Mesendoderm (in vitro differentiated cells): ENCODE results near the gene GHITM.
A peak's percentile ranks its signal among the peaks of the same experiment; 100 is the strongest.
"Not testable (repeated sequence)": the region's sequence is repeated elsewhere in the genome, so short reads cannot be mapped to it uniquely, and the experiment has no call there.

Experiments used
- DNase-seq: peaks from one replicate; pipeline ENCODE4 v3.0.0; 2013
- H2AK5ac ChIP-seq: 2 replicates; pipeline ENCODE4 v1.6.1; 2013; ENCODE audit warnings: low read length, inconsistent platforms
- H2BK120ac ChIP-seq: 2 replicates; pipeline ENCODE4 v1.6.1; 2013; ENCODE audit warnings: low read depth, mild to moderate bottlenecking, low read length, moderate library complexity, mixed read lengths
- H2BK15ac ChIP-seq: replicated peaks from 2 replicates; pipeline ENCODE4 v1.6.1; 2013; ENCODE audit warnings: low read depth, mild to moderate bottlenecking, moderate library complexity
- H2BK5ac ChIP-seq: 2 replicates; pipeline ENCODE4 v1.6.1; 2013; ENCODE audit warnings: low read length, inconsistent platforms
- H3K18ac ChIP-seq: 2 replicates; pipeline ENCODE4 v1.6.1; 2013; ENCODE audit warnings: mild to moderate bottlenecking, low read length, mixed read lengths
- H3K23ac ChIP-seq: one replicate; pipeline ENCODE4 v1.6.1; 2013; ENCODE audit warnings: low read length
- H3K27ac ChIP-seq: 2 replicates; pipeline ENCODE4 v1.5.1; 2013; ENCODE audit warnings: low read depth, mild to moderate bottlenecking, inconsistent platforms, low read length, moderate library complexity
- H3K27me3 ChIP-seq: 2 replicates; pipeline ENCODE4 v1.6.1; 2013; ENCODE audit warnings: low read length, control low read depth, mild to moderate bottlenecking, inconsistent platforms; ENCODE audit not compliant: insufficient read depth, poor library complexity
- H3K36me3 ChIP-seq: 2 replicates; pipeline ENCODE4 v1.6.1; 2013; ENCODE audit warnings: low read length, inconsistent platforms; ENCODE audit not compliant: control insufficient read depth, insufficient read depth
- H3K4ac ChIP-seq: one replicate; pipeline ENCODE4 v1.6.1; 2013; ENCODE audit warnings: low read depth, mild to moderate bottlenecking, low read length, moderate library complexity
- H3K4me1 ChIP-seq: 2 replicates; pipeline ENCODE4 v1.6.1; 2013; ENCODE audit warnings: low read depth, low read length, inconsistent platforms; ENCODE audit not compliant: control insufficient read depth
- H3K4me2 ChIP-seq: 2 replicates; pipeline ENCODE4 v1.6.1; 2013; ENCODE audit warnings: low read length
- H3K4me3 ChIP-seq: 2 replicates; pipeline ENCODE4 v1.5.1; 2013; ENCODE audit warnings: mild to moderate bottlenecking, low read length
- H3K56ac ChIP-seq: one replicate; pipeline ENCODE4 v1.6.1; 2013; ENCODE audit warnings: low read length
- H3K79me1 ChIP-seq: 2 replicates; pipeline ENCODE4 v1.6.1; 2013; ENCODE audit warnings: low read length, inconsistent platforms
- H3K79me2 ChIP-seq: 2 replicates; pipeline ENCODE4 v1.6.1; 2013; ENCODE audit warnings: mild to moderate bottlenecking, low read length; ENCODE audit not compliant: control insufficient read depth, insufficient read depth
- H3K9ac ChIP-seq: 2 replicates; pipeline ENCODE4 v1.6.1; 2013; ENCODE audit warnings: low read length, inconsistent platforms
- H4K5ac ChIP-seq: one replicate; pipeline ENCODE4 v1.6.1; 2013; ENCODE audit warnings: low read length
- H4K8ac ChIP-seq: one replicate; pipeline ENCODE4 v1.6.1; 2013; ENCODE audit warnings: low read depth, mild to moderate bottlenecking, control low read depth, low read length, moderate library complexity
- WGBS: extraction: QIAGEN DNeasy Blood & Tissue Kit; methylation state at CpG from one replicate; pipeline ENCODE4 v1.1.7; 2013; ENCODE audit warnings: low lambda C conversion rate, missing lambda C conversion rate; ENCODE audit not compliant: insufficient coverage; ENCODE audit errors: extremely low coverage; 5-methylcytosine and 5-hydroxymethylcytosine counted together

The GHITM gene

DNA sequence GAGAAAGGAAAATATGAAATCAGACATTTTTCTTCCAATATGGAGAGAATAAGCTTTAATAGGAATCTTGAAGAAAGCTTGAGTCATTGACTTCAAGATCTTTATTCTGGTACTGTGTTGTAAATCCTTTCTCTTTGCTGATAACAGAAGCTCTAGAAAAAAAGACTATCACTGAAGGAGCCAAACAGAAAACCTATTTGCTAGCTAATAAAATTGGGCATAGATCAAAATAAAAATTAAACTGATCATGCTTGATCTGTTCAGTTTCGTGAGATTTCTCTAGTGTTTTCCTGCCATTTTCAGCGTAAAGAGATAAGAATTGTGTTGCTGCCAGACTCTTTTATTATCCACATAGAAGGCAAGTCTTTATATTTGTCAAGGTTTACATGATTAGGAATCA lies 1.5 kb upstream of the GHITM start:
- H2BK120ac ChIP-seq: no peak overlapping the region
- no peak overlapping the region for H2BK5ac ChIP-seq
- H3K79me1 ChIP-seq: peaks cover 12% of the 10 kb centered on the region
- no peaks in the 10 kb centered on the region for H3K27me3 ChIP-seq
- no peak for DNase-seq
- H2BK15ac ChIP-seq: no peak overlapping the region
- no peak overlapping the region for H4K5ac ChIP-seq
- H2AK5ac ChIP-seq: no peak overlapping the region
- peaks cover 17% of the 10 kb centered on the region for H3K79me2 ChIP-seq
- no peak overlapping the region for H3K4ac ChIP-seq
- no peak overlapping the region for H3K56ac ChIP-seq
- H3K27ac ChIP-seq: no peak overlapping the region
- peaks cover 2% of the 10 kb centered on the region for H3K4me1 ChIP-seq
- H3K4me2 ChIP-seq: no peak overlapping the region
- no peak overlapping the region for H3K23ac ChIP-seq
- H3K18ac ChIP-seq: no peak overlapping the region
- H4K8ac ChIP-seq: no peak overlapping the region
- no peaks in the 10 kb centered on the region for H3K36me3 ChIP-seq
- H3K9ac ChIP-seq: no peak overlapping the region
- no peak overlapping the region for H3K4me3 ChIP-seq
- WGBS: no CpG with 5 or more reads among the region's 2 CpGs

DNA sequence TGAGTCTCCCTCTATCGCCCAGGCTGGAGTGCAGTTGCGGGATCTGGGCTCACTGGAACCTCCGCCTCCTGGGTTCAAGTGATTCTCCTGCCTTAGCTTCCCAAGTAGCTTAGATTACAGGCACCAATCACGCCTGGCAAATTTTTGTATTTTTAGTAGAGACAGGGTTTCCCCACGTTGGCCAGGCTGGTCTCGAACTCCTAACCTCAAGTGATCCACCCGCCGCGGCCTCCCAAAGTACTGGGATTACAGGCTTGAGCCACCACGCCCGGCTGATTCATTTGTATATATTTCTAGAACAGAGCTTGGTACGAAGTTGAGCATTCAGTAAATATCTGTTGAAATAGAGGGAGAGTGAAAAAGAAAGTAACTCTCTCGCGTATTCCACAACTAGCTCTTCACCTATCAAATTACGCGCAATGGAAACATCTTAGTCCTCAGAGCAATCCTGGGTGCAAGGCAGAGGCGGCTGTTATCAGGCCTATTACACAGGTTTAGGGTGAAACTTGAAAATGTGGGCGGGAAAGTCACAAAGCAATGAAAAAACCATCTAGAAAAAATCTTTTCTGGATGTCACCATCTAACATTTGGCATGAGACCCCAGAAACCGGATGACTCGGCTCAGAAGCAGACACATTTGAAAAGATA lies 707 bp upstream of the GHITM start:
- no peak overlapping the region for H4K5ac ChIP-seq
- H2BK120ac ChIP-seq: no peak overlapping the region
- H3K79me1 ChIP-seq: peaks cover 12% of the 10 kb centered on the region
- peak overlapping the region; percentile 59 for H3K56ac ChIP-seq
- no peaks in the 10 kb centered on the region for H3K36me3 ChIP-seq
- WGBS: no CpG with 5 or more reads among the region's 20 CpGs
- H2AK5ac ChIP-seq: no peak overlapping the region
- no peak overlapping the region for H2BK5ac ChIP-seq
- no peak overlapping the region for H3K27ac ChIP-seq
- H3K9ac ChIP-seq: no peak overlapping the region
- H2BK15ac ChIP-seq: no peak overlapping the region
- peaks cover 17% of the 10 kb centered on the region for H3K79me2 ChIP-seq
- H3K4me1 ChIP-seq: peaks cover 2% of the 10 kb centered on the region
- no peak overlapping the region for H3K4me2 ChIP-seq
- no peak overlapping the region for H3K4me3 ChIP-seq
- no peak for DNase-seq
- no peaks in the 10 kb centered on the region for H3K27me3 ChIP-seq
- H3K23ac ChIP-seq: no peak overlapping the region
- H3K18ac ChIP-seq: no peak overlapping the region
- H3K4ac ChIP-seq: no peak overlapping the region
- H4K8ac ChIP-seq: no peak overlapping the region

DNA sequence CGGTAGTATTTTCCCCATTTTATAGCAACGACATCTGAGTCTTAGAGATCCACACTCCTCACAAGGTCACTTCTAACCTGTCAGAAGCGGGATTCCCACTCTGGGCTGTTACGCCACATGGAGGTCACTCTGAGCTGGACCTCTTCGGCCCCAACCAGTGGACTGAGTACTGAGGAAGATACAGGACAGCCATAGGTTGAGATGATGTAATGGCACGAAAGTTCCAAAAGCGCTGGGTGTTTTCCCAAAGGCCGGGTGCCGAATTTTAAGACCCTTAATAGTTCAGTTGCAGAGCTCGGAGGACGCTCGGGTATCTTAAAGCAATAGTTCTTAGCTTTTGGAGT lies 699 bp downstream of the GHITM start:
- H3K27ac ChIP-seq: peak overlapping the region; percentile 16
- H3K4me3 ChIP-seq: peak overlapping the region; percentile 91
- no peaks in the 10 kb centered on the region for H3K27me3 ChIP-seq
- H2AK5ac ChIP-seq: no peak overlapping the region
- peaks cover 2% of the 10 kb centered on the region for H3K4me1 ChIP-seq
- no peak overlapping the region for H3K18ac ChIP-seq
- H3K4me2 ChIP-seq: peak overlapping the region; percentile 82
- H2BK15ac ChIP-seq: no peak overlapping the region
- DNase-seq: peak; percentile 48
- peak overlapping the region; percentile 87 for H3K56ac ChIP-seq
- H3K4ac ChIP-seq: no peak overlapping the region
- no peak overlapping the region for H2BK120ac ChIP-seq
- no peaks in the 10 kb centered on the region for H3K36me3 ChIP-seq
- peaks cover 12% of the 10 kb centered on the region for H3K79me1 ChIP-seq
- H3K23ac ChIP-seq: no peak overlapping the region
- no peak overlapping the region for H4K8ac ChIP-seq
- peaks cover 17% of the 10 kb centered on the region for H3K79me2 ChIP-seq
- no peak overlapping the region for H2BK5ac ChIP-seq
- peak overlapping the region; percentile 73 for H3K9ac ChIP-seq
- H4K5ac ChIP-seq: no peak overlapping the region
- no CpG with 5 or more reads among the region's 12 CpGs for WGBS

DNA sequence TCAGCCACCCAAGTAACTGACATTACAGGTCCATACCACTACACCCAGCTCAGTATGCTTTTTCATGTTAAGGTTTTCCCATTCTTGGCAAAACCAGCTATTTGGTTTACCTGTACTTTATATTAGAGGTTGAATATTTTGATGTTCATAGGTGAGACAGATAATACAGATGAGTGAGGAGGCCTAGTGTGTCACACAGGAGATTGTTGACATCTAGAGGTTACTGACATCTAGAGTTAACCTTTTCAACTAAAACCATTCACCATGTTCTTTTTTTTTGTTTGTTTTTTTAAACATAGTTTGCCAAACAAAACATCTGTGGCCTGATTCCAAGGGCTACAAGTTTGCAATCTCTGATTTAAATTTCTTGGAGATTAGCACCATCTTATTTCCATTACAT lies 8.0 kb downstream of the GHITM start:
- no peaks in the 10 kb centered on the region for H3K79me1 ChIP-seq
- H3K36me3 ChIP-seq: peaks cover 7% of the 10 kb centered on the region
- no peak overlapping the region for H3K4me3 ChIP-seq
- no peak overlapping the region for H3K4me2 ChIP-seq
- no peak overlapping the region for H4K5ac ChIP-seq
- no peak overlapping the region for H2BK5ac ChIP-seq
- H2AK5ac ChIP-seq: no peak overlapping the region
- H3K56ac ChIP-seq: no peak overlapping the region
- H4K8ac ChIP-seq: no peak overlapping the region
- no peaks in the 10 kb centered on the region for H3K4me1 ChIP-seq
- H3K27me3 ChIP-seq: no peaks in the 10 kb centered on the region
- no peak overlapping the region for H3K18ac ChIP-seq
- DNase-seq: no peak
- no peak overlapping the region for H3K9ac ChIP-seq
- no peak overlapping the region for H2BK120ac ChIP-seq
- H3K4ac ChIP-seq: no peak overlapping the region
- H3K79me2 ChIP-seq: no peaks in the 10 kb centered on the region
- no peak overlapping the region for H3K23ac ChIP-seq
- no peak overlapping the region for H2BK15ac ChIP-seq
- H3K27ac ChIP-seq: no peak overlapping the region

DNA sequence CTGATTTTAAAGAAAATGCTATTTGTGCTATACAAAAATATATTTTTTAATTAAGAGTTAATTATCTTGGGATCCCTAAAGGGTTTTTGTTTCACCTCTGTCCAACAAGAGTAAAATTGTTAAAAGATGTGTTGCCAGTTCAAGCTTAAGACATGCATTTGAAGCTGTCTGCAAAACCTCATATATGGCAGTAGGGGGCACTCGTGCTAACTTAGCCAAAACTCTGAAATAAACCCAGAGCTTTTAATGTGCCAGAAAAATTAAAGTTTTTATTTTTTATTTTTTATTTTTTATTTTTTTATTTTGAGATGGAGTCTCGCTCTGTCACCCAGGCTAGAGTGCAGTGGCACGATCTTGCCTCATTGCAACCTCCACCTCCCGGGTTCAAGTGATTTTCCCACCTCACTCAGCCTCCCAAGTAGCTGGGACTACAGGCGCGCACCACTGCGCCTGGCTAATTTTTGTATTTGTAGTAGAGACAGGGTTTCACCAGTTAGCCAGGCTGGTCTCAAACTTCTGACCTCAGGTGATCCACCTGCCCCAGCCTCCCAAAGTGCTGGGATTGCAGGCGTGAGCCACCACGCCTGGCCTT lies 8.8 kb downstream of the GHITM start:
- H3K23ac ChIP-seq, H3K79me1 ChIP-seq, H3K4ac ChIP-seq, H4K8ac ChIP-seq, H3K4me3 ChIP-seq, H4K5ac ChIP-seq, H2BK15ac ChIP-seq, H2BK120ac ChIP-seq, H3K27me3 ChIP-seq, H2AK5ac ChIP-seq, H2BK5ac ChIP-seq, H3K9ac ChIP-seq, DNase-seq, H3K79me2 ChIP-seq, H3K18ac ChIP-seq, H3K36me3 ChIP-seq, H3K4me2 ChIP-seq, H3K4me1 ChIP-seq, H3K56ac ChIP-seq, H3K27ac ChIP-seq: not testable (repeated sequence)
- WGBS: no CpG with 5 or more reads among the region's 9 CpGs

DNA sequence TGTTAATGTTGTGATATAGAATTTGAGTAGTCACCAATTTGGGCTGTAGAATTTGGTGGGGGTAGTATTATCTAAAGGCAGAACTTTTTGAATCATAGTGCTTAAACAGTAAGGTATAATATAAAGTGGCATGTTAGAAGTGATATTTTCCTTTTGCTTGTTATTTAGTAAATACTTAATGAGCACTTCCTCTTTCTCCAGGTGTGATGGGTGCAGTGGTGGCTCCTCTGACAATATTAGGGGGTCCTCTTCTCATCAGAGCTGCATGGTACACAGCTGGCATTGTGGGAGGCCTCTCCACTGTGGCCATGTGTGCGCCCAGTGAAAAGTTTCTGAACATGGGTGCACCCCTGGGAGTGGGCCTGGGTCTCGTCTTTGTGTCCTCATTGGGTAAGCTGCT lies 10.5 kb downstream of the GHITM start:
- Histone ChIP-seq H4K8ac (no peak overlapping the region), H3K79me1 (no peaks in the 10 kb centered on the region), H3K4me1 (no peaks in the 10 kb centered on the region), H3K9ac (no peak overlapping the region), H2BK5ac (no peak overlapping the region), H3K18ac (no peak overlapping the region), H3K79me2 (no peaks in the 10 kb centered on the region), H3K36me3 (peaks cover 7% of the 10 kb centered on the region), H3K4me3 (no peak overlapping the region), H3K27ac (no peak overlapping the region), H4K5ac (no peak overlapping the region), H3K27me3 (no peaks in the 10 kb centered on the region), H3K23ac (no peak overlapping the region), H3K4ac (no peak overlapping the region), H2BK15ac (no peak overlapping the region), H3K4me2 (no peak overlapping the region), H3K56ac (no peak overlapping the region), H2AK5ac (no peak overlapping the region), H2BK120ac (no peak overlapping the region)
- DNase-seq: no peak
- no CpG with 5 or more reads among the region's 2 CpGs for WGBS
